H1 (cell line): ENCODE results near the gene PSMC5. TPM values are rescaled to one million over a fixed set of nuclear protein-coding genes. Genes with fewer than 3 reads are reported as not detected.

Experiments used
- CTCF ChIA-PET: fragments of 300-600 bp; sonication (Branson Sonifier 250); formaldehyde crosslinking; loops from one replicate; lab custom pipeline; 2021; ENCODE audit not compliant: partially characterized antibody; lab: Charles Lee
- POLR2A ChIA-PET: fragments of 300-600 bp; sonication (Branson Sonifier 250); formaldehyde crosslinking; loops from one replicate; lab custom pipeline; 2021; ENCODE audit warnings: inconsistent platforms; ENCODE audit not compliant: partially characterized antibody; lab: Charles Lee
- DNase-seq, 2 experiments: peaks; one replicate each; pipeline versions ENCODE4 v3.0.0 to v3.0.0-alpha.2; 2010 to 2022; ENCODE audit warnings: low spot score in 2 of 2, low read depth in 1 of 2, mixed read lengths in 1 of 2
- FAIRE-seq: peaks from 2 replicates; lab custom pipeline; 2011; peaks lifted over from hg19 to GRCh38; lab: Jason Lieb, UNC
- H2AFZ ChIP-seq: 2 replicates; pipeline ENCODE4 v1.8.1; 2012; ENCODE audit warnings: low read length, inconsistent platforms
- H2AK5ac ChIP-seq: 2 replicates; pipeline ENCODE4 v1.6.1; 2013; ENCODE audit warnings: low read depth, low read length
- H2BK120ac ChIP-seq: replicated peaks from 2 replicates; pipeline ENCODE3; 2013; ENCODE audit warnings: low read depth, low read length, inconsistent platforms
- H2BK12ac ChIP-seq: 2 replicates; pipeline ENCODE4 v1.6.1; 2013; ENCODE audit warnings: low read depth, low read length
- H2BK15ac ChIP-seq: 2 replicates; pipeline ENCODE4 v1.6.1; 2013; ENCODE audit warnings: low read length
- H2BK20ac ChIP-seq: 2 replicates; pipeline ENCODE4 v1.6.1; 2013; ENCODE audit warnings: low read length
- H2BK5ac ChIP-seq: 2 replicates; pipeline ENCODE4 v1.6.1; 2013; ENCODE audit warnings: low read depth, low read length
- H3K14ac ChIP-seq: 2 replicates; pipeline ENCODE4 v1.6.1; 2013; ENCODE audit warnings: inconsistent platforms; ENCODE audit not compliant: insufficient read length
- H3K18ac ChIP-seq: 2 replicates; pipeline ENCODE4 v1.6.1; 2013; ENCODE audit warnings: low read length; ENCODE audit errors: extremely low read depth
- H3K23ac ChIP-seq: 2 replicates; pipeline ENCODE4 v1.6.1; 2013; ENCODE audit warnings: inconsistent platforms; ENCODE audit not compliant: insufficient read length
- H3K23me2 ChIP-seq: 2 replicates; pipeline ENCODE4 v1.6.1; 2013; ENCODE audit warnings: low read depth, low read length
- H3K27ac ChIP-seq: 2 replicates; pipeline ENCODE4 v1.6.1; 2011; ENCODE audit warnings: low read depth, low read length, inconsistent platforms
- H3K27me3 ChIP-seq, 4 experiments: replicated peaks in 1 of 4; 1 replicate in 1 of 4; 2 replicates in 3 of 4; pipeline versions ENCODE4 v1.6.1 to v1.8.1; 2011 to 2013; ENCODE audit warnings: low read length in 3 of 4, mild to moderate bottlenecking in 3 of 4, inconsistent platforms in 2 of 4, mixed read lengths in 2 of 4, moderate library complexity in 1 of 4; ENCODE audit not compliant: control insufficient read depth in 3 of 4, insufficient read depth in 3 of 4; ENCODE audit errors: extremely low read depth in 1 of 4
- H3K36me3 ChIP-seq, 4 experiments: 2 replicates each; pipeline versions ENCODE4 v1.6.1 to v1.8.1; 2011 to 2013; ENCODE audit warnings: mild to moderate bottlenecking in 4 of 4, low read length in 3 of 4, moderate library complexity in 2 of 4, control low read depth in 1 of 4, inconsistent platforms in 1 of 4; ENCODE audit not compliant: insufficient read depth in 4 of 4, control insufficient read depth in 2 of 4
- H3K4ac ChIP-seq: replicated peaks from 2 replicates; pipeline ENCODE3; 2013; ENCODE audit warnings: low read length, low read depth, mixed read lengths, inconsistent platforms; ENCODE audit not compliant: insufficient read length
- H3K4me1 ChIP-seq, 4 experiments: replicated peaks in 1 of 4; 1 replicate in 1 of 4; 2 replicates in 3 of 4; pipeline versions ENCODE4 v1.6.1 to v1.8.1; 2011 to 2013; ENCODE audit warnings: low read length in 3 of 4, inconsistent platforms in 2 of 4, mixed read lengths in 1 of 4; ENCODE audit not compliant: insufficient read depth in 4 of 4, control insufficient read depth in 3 of 4
- H3K4me2 ChIP-seq, 2 experiments: 2 replicates each; pipeline versions ENCODE4 v1.6.1 to v1.8.1; 2011 to 2013; ENCODE audit warnings: low read depth in 2 of 2, low read length in 2 of 2, control low read depth in 1 of 2, inconsistent platforms in 1 of 2, mild to moderate bottlenecking in 1 of 2; ENCODE audit not compliant: insufficient read depth in 1 of 2
- H3K4me3 ChIP-seq, 4 experiments: fragments of 200-600, 300-600 bp in 1 of 4; sonication (generic), shearing (Covaris generic), sonication (Bioruptor Twin) in 1 of 4; 2 replicates each; pipeline versions ENCODE4 v1.5.1 to v1.8.1; 2011 to 2016; ENCODE audit warnings: low read length in 4 of 4, low read depth in 3 of 4, control low read depth in 2 of 4, inconsistent platforms in 2 of 4, mild to moderate bottlenecking in 2 of 4, mixed read lengths in 1 of 4, moderate library complexity in 1 of 4; ENCODE audit not compliant: insufficient read depth in 2 of 4; ENCODE audit errors: extremely low read depth in 1 of 4
- H3K56ac ChIP-seq: replicated peaks from 2 replicates; pipeline ENCODE3; 2013; ENCODE audit warnings: low read depth, mild to moderate bottlenecking, mixed read lengths, low read length, inconsistent platforms; ENCODE audit not compliant: insufficient read length
- H3K79me1 ChIP-seq: 2 replicates; pipeline ENCODE4 v1.6.1; 2013; ENCODE audit warnings: low read depth, low read length, control low read depth
- H3K79me2 ChIP-seq, 2 experiments: 2 replicates each; pipeline versions ENCODE4 v1.6.1 to v1.8.1; 2012 to 2013; ENCODE audit warnings: low read length in 2 of 2, mild to moderate bottlenecking in 2 of 2, inconsistent platforms in 1 of 2; ENCODE audit not compliant: insufficient read depth in 2 of 2, control insufficient read depth in 1 of 2
- H3K9ac ChIP-seq, 4 experiments: replicated peaks in 1 of 4; 1 replicate in 1 of 4; 2 replicates in 3 of 4; pipeline versions ENCODE4 v1.6.1 to v1.8.1; 2011 to 2013; ENCODE audit warnings: low read depth in 3 of 4, low read length in 3 of 4, control low read depth in 2 of 4, mild to moderate bottlenecking in 2 of 4, moderate library complexity in 2 of 4, inconsistent platforms in 1 of 4; ENCODE audit errors: extremely low read depth in 1 of 4
- H3K9me3 ChIP-seq, 2 experiments: 2 replicates each; pipeline versions ENCODE4 v1.6.1 to v1.8.1; 2012 to 2013; ENCODE audit warnings: mild to moderate bottlenecking in 2 of 2, moderate library complexity in 2 of 2, control low read depth in 1 of 2, inconsistent platforms in 1 of 2, low read depth in 1 of 2, low read length in 1 of 2, mixed read lengths in 1 of 2; ENCODE audit not compliant: insufficient read depth in 2 of 2
- H4K20me1 ChIP-seq, 2 experiments: replicated peaks in 1 of 2; 2 replicates each; pipeline versions ENCODE3 to v1.8.1; 2011 to 2013; ENCODE audit warnings: inconsistent platforms in 2 of 2, low read length in 2 of 2, mild to moderate bottlenecking in 1 of 2; ENCODE audit not compliant: insufficient read depth in 2 of 2, control insufficient read depth in 1 of 2
- H4K5ac ChIP-seq: 2 replicates; pipeline ENCODE4 v1.6.1; 2013; ENCODE audit warnings: low read length, low read depth, mixed read lengths, inconsistent platforms; ENCODE audit not compliant: insufficient read length
- H4K8ac ChIP-seq: 2 replicates; pipeline ENCODE4 v1.8.0; 2013; ENCODE audit warnings: mild to moderate bottlenecking, moderate library complexity, low read length, inconsistent platforms; ENCODE audit not compliant: insufficient read depth; ENCODE audit errors: extremely low read depth
- H4K91ac ChIP-seq: replicated peaks from 2 replicates; pipeline ENCODE3; 2013; ENCODE audit warnings: low read length, mixed read lengths, inconsistent platforms; ENCODE audit not compliant: insufficient read length
- HDAC2 ChIP-seq, 2 experiments: fragments of 300-600 bp in 1 of 2; sonication (generic) in 1 of 2; IDR thresholded peaks; 2 replicates each; pipeline ENCODE4 v1.6.1; 2011 to 2012; ENCODE audit warnings: low read depth in 2 of 2, low read length in 2 of 2, mild to moderate bottlenecking in 2 of 2, moderate library complexity in 2 of 2, borderline replicate concordance in 1 of 2, inconsistent platforms in 1 of 2
- SRF ChIP-seq: IDR thresholded peaks from 2 replicates; pipeline ENCODE4 v1.6.1; 2011; ENCODE audit warnings: mild to moderate bottlenecking, low read depth, low read length, moderate library complexity
- WGBS, 2 experiments: shearing (Covaris generic) in 1 of 2; methylation state at CpG; one replicate each; pipeline versions ENCODE4 v1.1.6 to v1.1.7; 2013 to 2015; ENCODE audit warnings: low lambda C conversion rate in 2 of 2, mixed read lengths in 2 of 2, inconsistent platforms in 1 of 2, low coverage in 1 of 2, missing lambda C conversion rate in 1 of 2; ENCODE audit not compliant: insufficient replicate concordance in 2 of 2, insufficient coverage in 1 of 2, insufficient read length in 1 of 2; ENCODE audit errors: extremely low coverage in 1 of 2, missing lambda C conversion rate in 1 of 2; 5-methylcytosine and 5-hydroxymethylcytosine counted together
- polyA plus RNA-seq, 7 experiments: library from polyadenylated mRNA; depleted of rRNA in 3 of 7; stranded (reverse) in 5 of 7; unstranded in 2 of 7; fragments of >200 nt in 5 of 7; fragments of 200-250 nt in 2 of 7; gene quantifications; 1 replicate in 5 of 7; 2 replicates in 1 of 7; 4 replicates in 1 of 7; pipeline versions ENCODE4 v1.2.1 to v1.2.3, GENCODE V29; 2011 to 2013; ENCODE audit warnings: missing spikeins in 2 of 7, mixed read lengths in 2 of 7
- total RNA-seq: library from RNA; stranded (reverse); fragmentation: NEBNext Ultra II Directional; extraction: Animal tissue kit (Norgen Biotek cat#: 25700); gene quantifications from 2 replicates; pipeline ENCODE4 v1.2.1, GENCODE V29; 2021

The PSMC5 gene
- total and polyA plus RNA-seq, 2 of the 8 experiments (the other 6 are each of a cell fraction or from before 2014, with no cell fraction given), result 172 to 180 TPM

- H3K79me2 ChIP-seq, result peaks cover 0 to 37% of the 10 kb centered on the region in 2 experiments; a peak in 3 of 4 replicates
- no peak overlapping the region for H2AK5ac ChIP-seq
- H4K5ac ChIP-seq, result no peak overlapping the region
- H2BK20ac ChIP-seq, result no peak overlapping the region
- no peaks in the 10 kb centered on the region for H3K9me3 ChIP-seq
- peaks cover 44 to 69% (median 61%) of the 10 kb centered on the region in 4 experiments for H3K36me3 ChIP-seq
- peaks cover 8% of the 10 kb centered on the region for H3K23me2 ChIP-seq
- FAIRE-seq, result no peak
- ChIA-PET POLR2A (interaction anchor here (0.9 to 32.3 kb wide), 8 partner anchors 2 to 676 kb away, joined by 3 to 593 read pairs (median 4); partner anchors contain the start of genes CCDC47, DDX42, DDX5 and FTSJ3), CTCF (interaction anchor here (0.9 to 1.7 kb wide), 6 partner anchors 9 to 47 kb away, joined by 3 to 8 read pairs (median 4); no protein-coding TSS in a partner anchor)
- no peak overlapping the region for H3K9ac ChIP-seq
- H3K23ac ChIP-seq, result no peak overlapping the region
- H3K4ac ChIP-seq, result no peak overlapping the region
- H2BK12ac ChIP-seq, result no peak overlapping the region
- DNase-seq, result no peak
- H3K56ac ChIP-seq, result no peak overlapping the region
- peaks cover 0 to 3% (median 0%) of the 10 kb centered on the region in 4 experiments; a peak in 1 of 7 replicates for H3K4me1 ChIP-seq
- peaks cover 2 to 23% of the 10 kb centered on the region in 2 experiments for H4K20me1 ChIP-seq
- no peak overlapping the region for H2AFZ ChIP-seq
- no peak overlapping the region for H4K8ac ChIP-seq
- no peak overlapping the region for H2BK5ac ChIP-seq
- no peak overlapping the region for H2BK15ac ChIP-seq
- no peak overlapping the region for H3K4me2 ChIP-seq
- H3K27me3 ChIP-seq, result no peaks in the 10 kb centered on the region
- no peak overlapping the region for H3K18ac ChIP-seq
- no peak overlapping the region for H3K14ac ChIP-seq
- H3K27ac ChIP-seq, result no peak overlapping the region
- no peak overlapping the region for H3K4me3 ChIP-seq
- H2BK120ac ChIP-seq, result no peak overlapping the region
- H3K79me1 ChIP-seq, result peaks cover 16% of the 10 kb centered on the region; the same call in 1 of the 2 replicates
- WGBS, 2 experiments, result 97% methylated on average over 5 of the region's 5 CpGs; no CpG with 5 or more reads in 1 of the 2 experiments
- no peak overlapping the region for H4K91ac ChIP-seq
- TF ChIP-seq HDAC2 (IDR thresholded peaks at IDR 0.05; ENCODE audit: borderline replicate concordance in 1 of 2, low read depth in 2 of 2, low read length in 2 of 2) (no peak), SRF (no peak)
Measured at GRCh38 chr17:63830278-63830677, 3.0 kb downstream of the PSMC5 start.
